WERI-Rb-1 (cell line): ENCODE results near the gene APPL2.

Experiments
- DNase-seq: peaks from one replicate; pipeline ENCODE4 v3.0.0-alpha.2; 2020
- H3K27ac ChIP-seq: fragments of 250-450 bp; sonication (Bioruptor Pico); 2 replicates; pipeline ENCODE4 v1.5.1; 2020; ENCODE audit warnings: mild to moderate bottlenecking, moderate library complexity
- H3K27me3 ChIP-seq: fragments of 250-450 bp; sonication (Bioruptor Pico); 2 replicates; pipeline ENCODE4 v1.5.1; 2021; ENCODE audit warnings: mild to moderate bottlenecking, low read depth, moderate library complexity; ENCODE audit not compliant: insufficient read depth, severe bottlenecking
- H3K36me3 ChIP-seq: fragments of 250-450 bp; sonication (Bioruptor Pico); 2 replicates; pipeline ENCODE4 v1.5.1; 2020; ENCODE audit warnings: mild to moderate bottlenecking, moderate library complexity
- H3K4me3 ChIP-seq: 2 replicates; pipeline ENCODE4 v1.5.1; 2011; ENCODE audit warnings: low read depth, mild to moderate bottlenecking, control low read depth, low read length
- H3K9me3 ChIP-seq: fragments of 250-450 bp; sonication (Bioruptor Pico); 2 replicates; pipeline ENCODE4 v1.5.1; 2021; ENCODE audit warnings: mild to moderate bottlenecking, moderate library complexity; ENCODE audit not compliant: severe bottlenecking
- CTCF ChIP-seq: IDR thresholded peaks from 2 replicates; pipeline ENCODE4 v1.5.1; 2011; ENCODE audit warnings: low read depth, mild to moderate bottlenecking, control low read depth, inconsistent platforms, low read length

The APPL2 gene

DNA sequence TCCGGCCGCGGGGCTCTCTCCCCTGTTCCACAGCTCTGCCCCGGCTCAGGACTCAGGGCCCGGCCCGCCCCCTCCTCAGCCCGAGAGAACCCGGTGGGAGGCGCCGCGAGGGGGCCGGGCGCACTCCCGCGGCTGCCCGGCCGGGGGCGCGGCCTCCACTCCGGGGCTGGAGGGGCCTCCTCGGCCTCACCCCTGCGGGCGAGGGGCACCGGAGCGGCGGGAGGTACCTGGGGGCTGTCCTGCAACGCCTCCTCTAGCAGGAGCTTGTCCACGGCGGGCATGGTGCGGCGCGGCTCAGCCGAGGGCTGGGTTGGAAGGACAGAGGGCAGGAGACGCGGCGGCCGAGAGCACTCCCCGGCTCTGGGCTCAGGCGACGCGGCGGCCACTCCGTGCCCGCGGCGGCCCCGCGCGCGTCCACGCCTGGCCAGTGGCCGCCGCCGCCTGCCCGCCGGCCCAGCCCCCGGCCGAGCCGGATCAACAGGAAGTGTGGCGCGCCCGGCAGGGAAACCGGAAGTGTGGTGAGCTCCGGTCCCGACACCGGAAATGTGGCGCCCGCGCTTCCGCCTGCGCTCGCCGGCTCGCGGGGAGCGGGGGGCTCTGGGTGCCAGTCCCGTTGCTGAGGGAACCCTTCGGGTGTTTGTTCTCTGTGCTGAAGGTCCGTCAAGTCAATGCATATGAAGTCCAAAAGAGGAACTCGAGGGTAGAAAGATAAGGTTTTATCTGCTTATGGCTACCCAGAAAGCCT, at the start of gene APPL2:
Gene APPL2, minus strand, starts transcription at position 443 of the 745 bp plus-strand sequence. Its CDS starts 162 bp downstream, at position 281.
- Histone ChIP-seq H3K36me3 (no peaks in the 10 kb centered on the region), H3K9me3 (no peaks in the 10 kb centered on the region), H3K4me3 (peak within 1 kb of the TSS; percentile 70), H3K27ac (peak within 1 kb of the TSS; percentile 94), H3K27me3 (no peaks in the 10 kb centered on the region)
- DNase-seq, result peak; percentile 93
- TF ChIP-seq CTCF, result peak; percentile 33; the same call in 1 of the 2 replicates

DNA sequence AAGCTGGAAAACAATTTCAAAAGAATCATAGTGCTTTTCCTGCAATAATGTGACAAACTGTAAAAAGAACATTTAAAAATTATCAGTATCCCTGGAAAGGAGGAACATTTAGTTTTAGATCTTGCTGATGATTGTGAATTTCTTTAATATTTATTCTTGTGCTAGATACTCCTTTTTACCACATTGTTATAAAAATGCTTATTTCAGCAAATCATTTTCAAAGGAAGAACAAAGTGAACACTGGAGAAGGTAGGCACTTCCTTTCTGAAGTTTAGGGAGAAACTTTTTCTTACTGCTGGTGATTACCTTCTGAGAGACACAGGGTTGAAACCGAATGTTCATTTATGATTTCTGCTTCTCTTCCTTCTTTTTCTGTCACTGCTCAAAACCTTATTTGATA, 49.4 kb upstream of the APPL2 start:
- TF ChIP-seq CTCF, result no peak
- Histone ChIP-seq H3K4me3 (no peak overlapping the region), H3K27me3 (no peaks in the 10 kb centered on the region)

DNA sequence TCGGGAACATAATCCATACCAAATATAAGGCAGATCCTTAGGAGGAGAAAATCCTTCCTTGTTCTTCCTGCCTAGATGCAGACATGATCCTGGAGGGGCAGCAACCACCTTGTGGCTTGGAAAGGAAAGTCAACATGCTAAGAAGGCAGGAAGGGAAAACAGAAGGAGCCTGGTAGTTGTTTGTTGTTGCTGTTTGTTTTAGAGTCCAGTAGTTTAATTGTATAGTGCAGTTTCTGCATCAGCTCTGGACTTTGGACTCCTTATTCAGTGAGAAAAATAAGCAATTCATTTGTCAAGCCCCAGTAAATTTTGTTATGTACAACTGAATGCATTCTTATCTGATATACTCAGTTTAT, 45.7 kb upstream of the APPL2 start:
- DNase-seq, result no peak
- TF ChIP-seq CTCF, result no peak
- no peaks in the 10 kb centered on the region for H3K36me3 ChIP-seq

More for the DNA sequence above, 49.4 kb upstream of the APPL2 start:
- Histone ChIP-seq H3K9me3 (no peaks in the 10 kb centered on the region), H3K27ac (no peak overlapping the region), H3K36me3 (no peaks in the 10 kb centered on the region)
- no peak for DNase-seq

DNA sequence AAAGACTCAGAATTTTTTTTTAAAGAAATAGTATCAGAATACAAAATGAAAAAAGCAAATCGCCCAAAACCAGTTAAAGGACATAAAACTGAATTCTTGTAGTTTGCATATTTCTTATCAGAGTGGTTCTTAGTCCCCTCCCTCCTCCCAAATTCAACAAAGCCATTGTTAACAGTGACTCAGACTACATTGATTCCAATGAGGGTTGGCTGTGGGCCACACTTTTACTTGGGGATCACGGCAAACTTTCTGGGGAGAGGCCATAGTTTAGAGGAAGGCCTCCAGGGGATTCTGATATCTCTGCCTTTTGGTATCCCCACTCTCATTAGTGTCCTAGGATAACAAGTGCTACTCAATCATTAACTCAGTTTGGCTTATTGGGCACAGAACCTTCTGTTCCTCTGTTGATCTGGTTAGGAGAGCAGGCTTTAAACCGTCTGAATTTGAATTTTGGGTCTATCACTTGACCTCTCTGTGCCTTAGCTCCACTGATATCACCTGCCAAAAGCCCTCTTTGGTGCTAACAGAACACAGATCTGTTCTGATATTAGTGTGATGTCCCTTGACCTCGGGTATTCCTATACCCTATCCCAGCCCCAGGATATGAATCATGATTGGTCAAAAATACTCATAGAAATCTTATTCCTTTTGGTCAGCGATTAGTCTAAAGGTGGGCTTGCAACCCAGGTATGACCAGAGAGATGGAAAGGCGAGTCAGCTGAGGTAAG, 45.2 kb upstream of the APPL2 start:
- Histone ChIP-seq H3K27me3 (no peaks in the 10 kb centered on the region), H3K36me3 (no peaks in the 10 kb centered on the region), H3K9me3 (no peaks in the 10 kb centered on the region), H3K27ac (no peak overlapping the region), H3K4me3 (no peak overlapping the region)
- TF ChIP-seq CTCF, result no peak
- DNase-seq, result no peak

More for the DNA sequence above, 45.7 kb upstream of the APPL2 start:
- no peak overlapping the region for H3K27ac ChIP-seq
- H3K27me3 ChIP-seq, result no peaks in the 10 kb centered on the region
- no peaks in the 10 kb centered on the region for H3K9me3 ChIP-seq
- no peak overlapping the region for H3K4me3 ChIP-seq

DNA sequence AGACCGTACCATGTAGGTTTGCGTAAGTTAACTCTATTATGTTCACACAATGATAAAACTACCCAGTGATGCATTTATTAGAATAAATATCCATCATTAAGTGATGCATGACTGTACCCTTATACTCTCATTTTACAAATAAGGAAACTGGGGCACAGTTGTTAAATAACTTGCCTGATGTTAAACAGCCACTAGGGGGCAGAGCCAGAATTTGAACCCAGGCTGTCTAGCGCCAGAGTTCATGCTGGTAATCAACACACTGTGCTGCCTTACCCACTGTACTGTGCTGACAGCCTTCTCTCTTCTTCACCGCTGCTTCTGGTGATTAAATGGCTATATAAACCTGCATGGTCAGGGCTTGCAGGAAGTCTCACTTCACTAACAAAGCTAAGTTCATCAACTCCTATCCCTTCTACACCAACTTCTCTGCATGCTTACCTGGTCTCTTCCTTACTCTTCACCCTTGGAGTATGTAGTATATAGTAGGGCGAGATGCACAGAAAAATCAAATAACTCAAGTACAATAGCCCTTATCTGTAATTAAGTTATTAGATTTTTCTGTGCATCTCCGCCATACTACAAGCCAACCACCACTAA, 43.6 kb upstream of the APPL2 start:
- peak; percentile 77 for TF ChIP-seq CTCF
- H3K27ac ChIP-seq, result no peak overlapping the region
- H3K27me3 ChIP-seq, result no peaks in the 10 kb centered on the region
- H3K9me3 ChIP-seq, result no peaks in the 10 kb centered on the region
- H3K4me3 ChIP-seq, result no peak overlapping the region
- peak; percentile 39 for DNase-seq
- no peaks in the 10 kb centered on the region for H3K36me3 ChIP-seq
